Ectodermal cell (in vitro differentiated cells): Measurements from ENCODE around the gene ADAMTS3.

Experiments
- H3K27ac ChIP-seq: 2 replicates; pipeline ENCODE4 v1.7.0; 2013; ENCODE audit warnings: mild to moderate bottlenecking, low read depth, low read length; ENCODE audit not compliant: insufficient read depth, poor library complexity, severe bottlenecking
- H3K27me3 ChIP-seq: 2 replicates; pipeline ENCODE4 v1.7.0; 2013; ENCODE audit warnings: mild to moderate bottlenecking, low read length; ENCODE audit not compliant: insufficient read depth, control insufficient read depth, poor library complexity, severe bottlenecking
- H3K36me3 ChIP-seq: one replicate; pipeline ENCODE4 v1.7.0; 2013; ENCODE audit warnings: low read length; ENCODE audit not compliant: control insufficient read depth, insufficient read depth
- H3K4me1 ChIP-seq: one replicate; pipeline ENCODE4 v1.7.0; 2013; ENCODE audit warnings: low read length; ENCODE audit not compliant: control insufficient read depth, insufficient read depth
- H3K4me3 ChIP-seq: 2 replicates; pipeline ENCODE4 v1.7.0; 2013; ENCODE audit warnings: low read depth, low read length, control low read depth; ENCODE audit not compliant: insufficient read depth
- H3K9me3 ChIP-seq: 2 replicates; pipeline ENCODE4 v1.7.0; 2013; ENCODE audit warnings: mild to moderate bottlenecking, low read length, moderate library complexity; ENCODE audit not compliant: control insufficient read depth
- WGBS, 2 experiments: methylation state at CpG; one replicate each; pipeline ENCODE4 v1.1.7; 2013; ENCODE audit warnings: missing lambda C conversion rate in 2 of 2; 5-methylcytosine and 5-hydroxymethylcytosine counted together

ADAMTS3 gene

GRCh38 chr4:72484981-72485380 is 84.0 kb downstream of the ADAMTS3 start:
- Histone ChIP-seq H3K4me3 (no peak overlapping the region), H3K4me1 (no peaks in the 10 kb centered on the region), H3K9me3 (no peaks in the 10 kb centered on the region), H3K36me3 (no peaks in the 10 kb centered on the region), H3K27ac (no peak overlapping the region), H3K27me3 (no peaks in the 10 kb centered on the region)
- no CpG with 5 or more reads among the region's 1 CpG for WGBS, 2 experiments

- Histone ChIP-seq H3K4me1 (no peaks in the 10 kb centered on the region), H3K4me3 (no peak overlapping the region), H3K27ac (no peak overlapping the region), H3K36me3 (no peaks in the 10 kb centered on the region), H3K27me3 (no peaks in the 10 kb centered on the region), H3K9me3 (no peaks in the 10 kb centered on the region)
- no CpG with 5 or more reads among the region's 1 CpG for WGBS, 2 experiments
Observed at GRCh38 chr4:72473434-72473900, 95.6 kb downstream of the ADAMTS3 start.

GRCh38 chr4:72471816-72472215 is 97.2 kb downstream of the ADAMTS3 start:
- 87 to 93% methylated on average over 2 of the region's 2 CpGs for WGBS, 2 experiments

GRCh38 chr4:72468904-72469502 is 100.0 kb downstream of the ADAMTS3 start:
- Histone ChIP-seq H3K9me3 (no peaks in the 10 kb centered on the region), H3K27me3 (no peaks in the 10 kb centered on the region), H3K27ac (no peak overlapping the region), H3K36me3 (no peaks in the 10 kb centered on the region), H3K4me3 (no peak overlapping the region), H3K4me1 (no peaks in the 10 kb centered on the region)
- WGBS, 2 experiments, result no CpG with 5 or more reads among the region's 1 CpG

More at GRCh38 chr4:72471816-72472215, 97.2 kb downstream of the ADAMTS3 start:
- Histone ChIP-seq H3K4me1 (no peaks in the 10 kb centered on the region), H3K27me3 (no peaks in the 10 kb centered on the region), H3K36me3 (no peaks in the 10 kb centered on the region), H3K27ac (no peak overlapping the region), H3K4me3 (no peak overlapping the region), H3K9me3 (no peaks in the 10 kb centered on the region)

GRCh38 chr4:72467633-72468032 is 101.4 kb downstream of the ADAMTS3 start:
- H3K9me3 ChIP-seq, result no peaks in the 10 kb centered on the region

GRCh38 chr4:72463724-72464123 is 105.3 kb downstream of the ADAMTS3 start:
- no peaks in the 10 kb centered on the region for H3K9me3 ChIP-seq
- no peaks in the 10 kb centered on the region for H3K4me1 ChIP-seq
- no peaks in the 10 kb centered on the region for H3K27me3 ChIP-seq
- WGBS, 2 experiments, result 92 to 96% methylated on average over 3 of the region's 3 CpGs
- H3K4me3 ChIP-seq, result no peak overlapping the region
- H3K27ac ChIP-seq, result no peak overlapping the region
- H3K36me3 ChIP-seq, result no peaks in the 10 kb centered on the region

More at GRCh38 chr4:72467633-72468032, 101.4 kb downstream of the ADAMTS3 start:
- no peak overlapping the region for H3K27ac ChIP-seq
- no peak overlapping the region for H3K4me3 ChIP-seq
- no peaks in the 10 kb centered on the region for H3K27me3 ChIP-seq
- no peaks in the 10 kb centered on the region for H3K4me1 ChIP-seq
- H3K36me3 ChIP-seq, result no peaks in the 10 kb centered on the region

GRCh38 chr4:72457158-72457557 is 111.9 kb downstream of the ADAMTS3 start:
- H3K27ac ChIP-seq, result no peak overlapping the region
- no peak overlapping the region for H3K4me3 ChIP-seq
- no peaks in the 10 kb centered on the region for H3K9me3 ChIP-seq
- H3K36me3 ChIP-seq, result no peaks in the 10 kb centered on the region
- WGBS, 2 experiments, result 82 to 100% methylated on average over 2 to 3 of the region's 3 CpGs
- H3K4me1 ChIP-seq, result no peaks in the 10 kb centered on the region
- no peaks in the 10 kb centered on the region for H3K27me3 ChIP-seq

- Histone ChIP-seq H3K36me3 (no peaks in the 10 kb centered on the region), H3K9me3 (no peaks in the 10 kb centered on the region), H3K4me1 (no peaks in the 10 kb centered on the region), H3K4me3 (no peak overlapping the region), H3K27me3 (no peaks in the 10 kb centered on the region), H3K27ac (no peak overlapping the region)
- WGBS, 2 experiments, result 92 to 94% methylated on average over 2 of the region's 3 CpGs
Observed at GRCh38 chr4:72451349-72451748, 117.7 kb downstream of the ADAMTS3 start.

GRCh38 chr4:72449705-72450104 is 119.3 kb downstream of the ADAMTS3 start:
- no peaks in the 10 kb centered on the region for H3K36me3 ChIP-seq
- H3K9me3 ChIP-seq, result no peaks in the 10 kb centered on the region
- WGBS, 2 experiments, result 82 to 87% methylated on average over 1 of the region's 1 CpG
- no peak overlapping the region for H3K27ac ChIP-seq
- no peak overlapping the region for H3K4me3 ChIP-seq
- H3K4me1 ChIP-seq, result no peaks in the 10 kb centered on the region
- no peaks in the 10 kb centered on the region for H3K27me3 ChIP-seq

GRCh38 chr4:72448231-72448630 is 120.8 kb downstream of the ADAMTS3 start:
- H3K27me3 ChIP-seq, result no peaks in the 10 kb centered on the region
- no peak overlapping the region for H3K27ac ChIP-seq
- H3K36me3 ChIP-seq, result no peaks in the 10 kb centered on the region
- WGBS, 2 experiments, result 62 to 93% methylated on average over 3 of the region's 4 CpGs
- no peaks in the 10 kb centered on the region for H3K9me3 ChIP-seq
- H3K4me3 ChIP-seq, result no peak overlapping the region
- no peaks in the 10 kb centered on the region for H3K4me1 ChIP-seq
